Tibial nerve (tissue), 4 donors: ENCODE results near the gene CLMP.

Experiments
- CTCF ChIP-seq, 5 experiments: fragments of 200-600 bp in 3 of 5; fragments of 450-650 bp in 2 of 5; sonication (generic) in 3 of 5; IDR thresholded peaks; one replicate each; pipeline ENCODE4 v1.5.1; 2016 to 2019; ENCODE audit warnings: antibody characterized with exemption in 5 of 5, mild to moderate bottlenecking in 3 of 5, moderate library complexity in 2 of 5
- EP300 ChIP-seq, 2 donors: sonication (generic); formaldehyde crosslinking; IDR thresholded peaks; one replicate each; pipeline ENCODE4 v1.6.1; 2017; ENCODE audit warnings: antibody characterized with exemption in 2 of 2, mild to moderate bottlenecking in 1 of 2

- TF ChIP-seq CTCF (IDR thresholded peaks at IDR 0.05) (no peak), EP300 (IDR thresholded peaks at IDR 0.05) (no peak)
These were observed 122.7 kb downstream of the CLMP start for GRCh38 chr11:123072332-123072761.
